HG03095 (cell line): ENCODE measurements around the gene CCT5.
"Not testable (repeated sequence)": the region's sequence is repeated elsewhere in the genome, so short reads cannot be mapped to it uniquely, and the experiment has no call there.

Experiments
- ATAC-seq: cut with Tn5 transposase; IDR thresholded peaks from one replicate; pipeline ENCODE4 v1.9.1; 2021; ENCODE audit warnings: moderate library complexity; ENCODE audit not compliant: unreplicated experiment

Gene CCT5

GRCh38 chr5:10275460-10275859, 25.4 kb downstream of the CCT5 start:
- no peak for ATAC-seq

GRCh38 chr5:10275991-10276390, 25.9 kb downstream of the CCT5 start:
- ATAC-seq = no peak

- no peak for ATAC-seq
Measured at GRCh38 chr5:10276691-10277090, 26.6 kb downstream of the CCT5 start.

GRCh38 chr5:10277773-10278630, 27.9 kb downstream of the CCT5 start:
- no peak for ATAC-seq

- no peak for ATAC-seq
Measured at GRCh38 chr5:10278658-10279279, 28.7 kb downstream of the CCT5 start.

GRCh38 chr5:10279328-10279727, 29.2 kb downstream of the CCT5 start:
- no peak for ATAC-seq

GRCh38 chr5:10279925-10280720, 30.0 kb downstream of the CCT5 start:
- no peak for ATAC-seq

- peak; percentile 98 for ATAC-seq
Measured at GRCh38 chr5:10283927-10284635, 34.0 kb downstream of the CCT5 start.

GRCh38 chr5:10285362-10285761, 35.3 kb downstream of the CCT5 start:
- not testable (repeated sequence) for ATAC-seq

- ATAC-seq = no peak
Measured at GRCh38 chr5:10286162-10286861, 36.2 kb downstream of the CCT5 start.

- no peak for ATAC-seq
Measured at GRCh38 chr5:10286862-10287227, 36.8 kb downstream of the CCT5 start.

GRCh38 chr5:10288592-10289219, 38.6 kb downstream of the CCT5 start:
- ATAC-seq = no peak

GRCh38 chr5:10289353-10289752, 39.3 kb downstream of the CCT5 start:
- no peak for ATAC-seq

GRCh38 chr5:10289991-10290390, 39.9 kb downstream of the CCT5 start:
- no peak for ATAC-seq

GRCh38 chr5:10290438-10290837, 40.4 kb downstream of the CCT5 start:
- no peak for ATAC-seq

- no peak for ATAC-seq
Measured at GRCh38 chr5:10291692-10292339, 41.7 kb downstream of the CCT5 start.

GRCh38 chr5:10293907-10294662, 44.0 kb downstream of the CCT5 start:
- no peak for ATAC-seq

- no peak for ATAC-seq
Measured at GRCh38 chr5:10295619-10296326, 45.7 kb downstream of the CCT5 start.
